ENCODE results near the gene ELMOD1. TPM values are rescaled to one million over a fixed set of nuclear protein-coding genes. Genes with fewer than 3 reads are reported as not detected.

ELMOD1 gene
- total RNA-seq, 4 donors from 2014 or later = not detected

DNA sequence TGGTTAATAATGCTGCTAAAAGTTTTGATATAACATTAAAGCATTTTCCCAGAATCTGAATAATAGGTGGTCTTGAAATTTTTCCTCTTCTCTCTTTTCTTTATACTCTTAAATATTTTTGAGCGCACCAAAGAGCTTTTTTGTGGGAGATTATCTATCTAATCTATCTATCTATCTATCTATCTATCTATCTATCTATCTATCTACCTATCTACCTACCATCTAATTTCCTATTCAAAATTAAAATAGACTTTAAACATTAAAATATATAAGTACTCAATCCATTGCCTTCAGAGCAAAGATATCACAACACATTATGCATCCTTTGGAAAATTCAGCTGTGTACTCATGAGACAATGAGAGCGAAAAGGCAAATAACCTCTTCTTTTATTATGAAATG, 55.8 kb downstream of the ELMOD1 start:
- TF ChIP-seq, protein P1, sequence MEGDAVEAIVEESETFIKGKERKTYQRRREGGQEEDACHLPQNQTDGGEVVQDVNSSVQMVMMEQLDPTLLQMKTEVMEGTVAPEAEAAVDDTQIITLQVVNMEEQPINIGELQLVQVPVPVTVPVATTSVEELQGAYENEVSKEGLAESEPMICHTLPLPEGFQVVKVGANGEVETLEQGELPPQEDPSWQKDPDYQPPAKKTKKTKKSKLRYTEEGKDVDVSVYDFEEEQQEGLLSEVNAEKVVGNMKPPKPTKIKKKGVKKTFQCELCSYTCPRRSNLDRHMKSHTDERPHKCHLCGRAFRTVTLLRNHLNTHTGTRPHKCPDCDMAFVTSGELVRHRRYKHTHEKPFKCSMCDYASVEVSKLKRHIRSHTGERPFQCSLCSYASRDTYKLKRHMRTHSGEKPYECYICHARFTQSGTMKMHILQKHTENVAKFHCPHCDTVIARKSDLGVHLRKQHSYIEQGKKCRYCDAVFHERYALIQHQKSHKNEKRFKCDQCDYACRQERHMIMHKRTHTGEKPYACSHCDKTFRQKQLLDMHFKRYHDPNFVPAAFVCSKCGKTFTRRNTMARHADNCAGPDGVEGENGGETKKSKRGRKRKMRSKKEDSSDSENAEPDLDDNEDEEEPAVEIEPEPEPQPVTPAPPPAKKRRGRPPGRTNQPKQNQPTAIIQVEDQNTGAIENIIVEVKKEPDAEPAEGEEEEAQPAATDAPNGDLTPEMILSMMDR (IDR thresholded peaks at IDR 0.05) = no peak
- TF ChIP-seq POLR2A (IDR thresholded peaks at IDR 0.05) = no peak
- no peak overlapping the region for H3K4me3 ChIP-seq (replicated peaks in 1 of 3)
- no peaks in the 10 kb centered on the region for H3K27me3 ChIP-seq
- H3K9me3 ChIP-seq = no peaks in the 10 kb centered on the region
- no peaks in the 10 kb centered on the region for H3K36me3 ChIP-seq
- no peak overlapping the region for H3K27ac ChIP-seq
- WGBS, 2 donors = 95 to 96% methylated on average over 2 of the region's 2 CpGs
- intact Hi-C loops (cut with DNase I) = no loop called here
- no peaks in the 10 kb centered on the region for H3K4me1 ChIP-seq
- DNase-seq = no peak

DNA sequence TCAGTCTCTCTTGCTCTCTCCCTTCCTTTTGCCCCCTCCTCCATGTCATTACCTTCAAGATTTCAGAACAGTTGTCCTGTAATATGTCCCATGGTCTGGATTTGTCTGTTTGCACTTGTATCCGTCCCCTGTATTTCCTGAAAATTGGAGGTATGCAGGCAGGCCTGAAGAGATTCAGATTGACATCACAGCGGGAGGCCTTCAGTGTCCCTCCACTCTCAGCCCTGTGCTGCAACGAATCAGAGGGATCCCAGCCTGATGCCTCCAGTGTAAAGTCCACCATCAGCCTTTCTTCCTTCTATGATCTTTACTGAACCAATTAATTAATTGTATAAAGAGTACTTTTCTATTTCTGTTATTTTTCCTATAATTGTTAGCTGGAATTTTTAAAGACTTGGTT, 57.3 kb downstream of the ELMOD1 start:
- TF ChIP-seq, protein P1 (IDR thresholded peaks at IDR 0.05) = no peak
- TF ChIP-seq POLR2A (IDR thresholded peaks at IDR 0.05) = no peak
- WGBS, 2 donors = 73 to 75% methylated on average over 3 of the region's 3 CpGs
- Histone ChIP-seq H3K4me1 (no peaks in the 10 kb centered on the region), H3K9me3 (no peaks in the 10 kb centered on the region), H3K27ac (no peak overlapping the region), H3K4me3 (replicated peaks in 1 of 3) (no peak overlapping the region), H3K27me3 (no peaks in the 10 kb centered on the region), H3K36me3 (no peaks in the 10 kb centered on the region)
- intact Hi-C loops (cut with DNase I) = no loop called here
- no peak for DNase-seq

DNA sequence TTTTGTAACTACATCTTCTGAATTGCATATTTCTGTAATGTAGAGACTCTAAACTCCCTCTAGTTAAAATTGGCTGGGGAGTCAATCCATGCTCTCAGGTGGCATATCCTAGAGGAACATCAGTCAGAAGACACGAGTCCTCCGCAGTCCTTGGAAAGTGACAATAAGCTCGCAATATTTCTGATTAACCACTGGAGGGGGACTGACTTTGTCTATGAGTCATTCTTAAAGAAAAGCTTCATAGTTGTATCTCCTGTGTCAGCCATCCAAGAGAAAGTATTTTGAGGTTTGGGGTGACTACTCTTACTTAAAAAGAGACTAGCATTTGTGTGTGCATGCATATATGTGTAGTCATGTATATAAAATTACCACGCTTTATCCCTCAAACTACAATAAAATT, 60.7 kb downstream of the ELMOD1 start:
- DNase-seq = no peak
- Histone ChIP-seq H3K4me3 (replicated peaks in 1 of 3) (no peak overlapping the region), H3K9me3 (no peaks in the 10 kb centered on the region), H3K36me3 (no peaks in the 10 kb centered on the region), H3K4me1 (no peaks in the 10 kb centered on the region), H3K27ac (no peak overlapping the region), H3K27me3 (no peaks in the 10 kb centered on the region)
- intact Hi-C loops (cut with DNase I) = no loop called here
- WGBS, 2 donors = 79 to 80% methylated on average over 4 of the region's 4 CpGs
- TF ChIP-seq POLR2A (IDR thresholded peaks at IDR 0.05) = no peak
- TF ChIP-seq, protein P1 (IDR thresholded peaks at IDR 0.05) = no peak

DNA sequence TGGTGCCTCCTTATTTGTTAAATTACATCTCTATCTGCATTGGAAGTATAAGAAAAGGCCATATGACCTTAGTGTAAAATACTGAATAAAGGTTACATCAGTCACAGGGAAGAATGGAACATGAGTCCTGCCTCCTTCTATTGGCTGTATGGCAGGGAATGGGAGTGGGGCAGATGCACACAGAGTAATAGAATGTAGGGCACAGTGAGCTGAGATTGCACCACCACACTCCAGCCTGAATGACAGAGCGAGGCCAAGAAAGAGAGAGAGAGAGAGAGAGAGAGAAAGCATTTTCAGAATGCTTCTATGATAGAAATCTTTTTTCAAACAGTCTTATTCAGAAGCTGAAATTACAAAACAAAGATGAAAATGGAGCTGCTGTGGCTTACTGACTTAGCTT, 62.1 kb downstream of the ELMOD1 start:
- intact Hi-C loops (cut with DNase I) = no loop called here
- 78 to 86% methylated on average over 1 of the region's 1 CpG for WGBS, 2 donors
- no peaks in the 10 kb centered on the region for H3K4me1 ChIP-seq
- no peak for DNase-seq
- TF ChIP-seq, protein P1 (IDR thresholded peaks at IDR 0.05) = no peak
- TF ChIP-seq POLR2A (IDR thresholded peaks at IDR 0.05) = no peak
- no peaks in the 10 kb centered on the region for H3K27me3 ChIP-seq
- no peak overlapping the region for H3K27ac ChIP-seq
- no peaks in the 10 kb centered on the region for H3K9me3 ChIP-seq
- H3K36me3 ChIP-seq = no peaks in the 10 kb centered on the region
- no peak overlapping the region for H3K4me3 ChIP-seq (replicated peaks in 1 of 3)

DNA sequence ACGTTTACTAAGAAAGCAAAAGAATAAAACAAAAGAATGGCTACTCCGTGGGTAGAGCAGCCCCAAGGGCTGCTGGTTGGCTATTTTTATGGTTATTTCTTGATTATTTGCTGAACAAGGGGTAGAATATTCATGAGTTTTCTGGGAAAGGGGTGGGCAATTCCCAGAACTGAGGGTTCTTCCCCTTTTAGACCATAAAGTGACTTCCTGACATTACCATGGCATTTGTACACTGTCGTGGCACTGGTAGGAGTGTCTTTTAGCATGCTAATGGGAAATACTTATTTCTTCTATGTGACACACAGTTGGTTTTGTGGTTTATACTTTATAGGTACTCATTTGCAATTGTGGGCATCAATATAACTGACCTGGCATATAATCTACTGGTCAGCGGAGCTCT, 64.7 kb downstream of the ELMOD1 start:
- H3K4me1 ChIP-seq = no peaks in the 10 kb centered on the region
- no peak overlapping the region for H3K27ac ChIP-seq
- TF ChIP-seq POLR2A (IDR thresholded peaks at IDR 0.05) = no peak
- TF ChIP-seq, protein P1 (IDR thresholded peaks at IDR 0.05) = no peak
- 66 to 67% methylated on average over 4 of the region's 4 CpGs for WGBS, 2 donors
- H3K4me3 ChIP-seq (replicated peaks in 1 of 3) = no peak overlapping the region
- H3K36me3 ChIP-seq = no peaks in the 10 kb centered on the region
- H3K9me3 ChIP-seq = no peaks in the 10 kb centered on the region
- intact Hi-C loops (cut with DNase I) = no loop called here
- no peaks in the 10 kb centered on the region for H3K27me3 ChIP-seq
- no peak for DNase-seq

Data from thyroid gland (tissue), 4 donors.